Cerebellar cortex (tissue), 1 donor: ENCODE data around the gene FLACC1.

ENCODE experiments used
- DNase-seq: peaks from one replicate; pipeline ENCODE4 v3.0.0-alpha.2; 2015; ENCODE audit warnings: low spot score

Gene FLACC1

GRCh38 chr2:201275990-201276389 lies 81.2 kb downstream of the FLACC1 start:
- DNase-seq: no peak

- DNase-seq: no peak
These were observed 82.1 kb downstream of the FLACC1 start for GRCh38 chr2:201275069-201275468.

GRCh38 chr2:201273330-201273983 lies 83.7 kb downstream of the FLACC1 start:
- no peak for DNase-seq

GRCh38 chr2:201271917-201272316 lies 85.2 kb downstream of the FLACC1 start:
- DNase-seq: no peak

GRCh38 chr2:201270293-201271001 lies 86.7 kb downstream of the FLACC1 start:
- no peak for DNase-seq

- no peak for DNase-seq
These were observed 87.4 kb downstream of the FLACC1 start for GRCh38 chr2:201269764-201270163.

- DNase-seq: no peak
These were observed 89.7 kb downstream of the FLACC1 start for GRCh38 chr2:201267278-201268030.

GRCh38 chr2:201266629-201267028 lies 90.5 kb downstream of the FLACC1 start:
- no peak for DNase-seq

GRCh38 chr2:201264472-201265173 lies 92.5 kb downstream of the FLACC1 start:
- no peak for DNase-seq

GRCh38 chr2:201263779-201264178 lies 93.4 kb downstream of the FLACC1 start:
- DNase-seq: no peak

- DNase-seq: no peak
These were observed 94.4 kb downstream of the FLACC1 start for GRCh38 chr2:201262718-201263117.

GRCh38 chr2:201261906-201262305 lies 95.2 kb downstream of the FLACC1 start:
- DNase-seq: no peak

- no peak for DNase-seq
These were observed 95.7 kb downstream of the FLACC1 start for GRCh38 chr2:201261471-201261870.

GRCh38 chr2:201260302-201260800 lies 96.8 kb downstream of the FLACC1 start, which contains the start of gene CASP8:
CASP8 (plus strand) TSS chr2:201260536; CDS start chr2:201266487, 5,951 bp downstream.
- DNase-seq: no peak

GRCh38 chr2:201258666-201259615 lies 98.2 kb downstream of the FLACC1 start:
- no peak for DNase-seq

GRCh38 chr2:201257956-201258665 lies 99.0 kb downstream of the FLACC1 start:
- DNase-seq: peak; percentile 42

GRCh38 chr2:201257381-201257955 lies 99.7 kb downstream of the FLACC1 start:
- DNase-seq: peak; percentile 28

GRCh38 chr2:201256082-201256481 lies 101.1 kb downstream of the FLACC1 start:
- DNase-seq: no peak

- no peak for DNase-seq
These were observed 101.6 kb downstream of the FLACC1 start for GRCh38 chr2:201255408-201256033.
